ENCODE data around the gene MTHFD1L.
"Not testable (repeated sequence)": the region's sequence is repeated elsewhere in the genome, so short reads cannot be mapped to it uniquely, and the experiment has no call there.

MTHFD1L gene

GRCh38 chr6:151041686-151042085 is 176.2 kb downstream of the MTHFD1L start:
- no peak for DNase-seq (ENCODE audit: low read depth in 2 of 2)

GRCh38 chr6:151042911-151043330 is 177.4 kb downstream of the MTHFD1L start:
- DNase-seq (ENCODE audit: low read depth in 2 of 2): not testable (repeated sequence)

- no peak for DNase-seq (ENCODE audit: low read depth in 2 of 2)
Measured at GRCh38 chr6:151043944-151044343, 178.4 kb downstream of the MTHFD1L start.

GRCh38 chr6:151044465-151045441 is 179.3 kb downstream of the MTHFD1L start:
- DNase-seq (ENCODE audit: low read depth in 2 of 2): no peak

- not testable (repeated sequence) for DNase-seq (ENCODE audit: low read depth in 2 of 2)
Measured at GRCh38 chr6:151045511-151046222, 180.2 kb downstream of the MTHFD1L start.

- no peak for DNase-seq (ENCODE audit: low read depth in 2 of 2)
Measured at GRCh38 chr6:151051164-151051563, 185.7 kb downstream of the MTHFD1L start.

- no peak for DNase-seq (ENCODE audit: low read depth in 2 of 2)
Measured at GRCh38 chr6:151052021-151052646, 186.6 kb downstream of the MTHFD1L start.

- no peak for DNase-seq (ENCODE audit: low read depth in 2 of 2)
Measured at GRCh38 chr6:151054306-151054705, 188.8 kb downstream of the MTHFD1L start.

GRCh38 chr6:151056230-151056907 is 190.9 kb downstream of the MTHFD1L start:
- no peak for DNase-seq (ENCODE audit: low read depth in 2 of 2)

GRCh38 chr6:151057061-151057460 is 191.6 kb downstream of the MTHFD1L start:
- no peak for DNase-seq (ENCODE audit: low read depth in 2 of 2)

GRCh38 chr6:151058021-151058733 is 192.7 kb downstream of the MTHFD1L start:
- no peak for DNase-seq (ENCODE audit: low read depth in 2 of 2)

- DNase-seq (ENCODE audit: low read depth in 2 of 2): no peak
Measured at GRCh38 chr6:151059612-151060095, 194.2 kb downstream of the MTHFD1L start.

GRCh38 chr6:151060096-151060765 is 194.7 kb downstream of the MTHFD1L start:
- no peak for DNase-seq (ENCODE audit: low read depth in 2 of 2)

- DNase-seq (ENCODE audit: low read depth in 2 of 2): no peak
Measured at GRCh38 chr6:151060766-151061531, 195.4 kb downstream of the MTHFD1L start.

- no peak for DNase-seq (ENCODE audit: low read depth in 2 of 2)
Measured at GRCh38 chr6:151063352-151063751, 197.8 kb downstream of the MTHFD1L start.

- DNase-seq (ENCODE audit: low read depth in 2 of 2): no peak
Measured at GRCh38 chr6:151063842-151064647, 198.5 kb downstream of the MTHFD1L start.

GRCh38 chr6:151065027-151065815 is 199.7 kb downstream of the MTHFD1L start:
- no peak for DNase-seq (ENCODE audit: low read depth in 2 of 2)

All from stimulated activated CD4-positive, alpha-beta T cell treated with anti-CD3 and anti-CD28 coated beads, Interleukin-15, amount 100 ng/mL, for 48 hours (primary cell).